Measurements from ENCODE around the gene TSPAN5.

DNA sequence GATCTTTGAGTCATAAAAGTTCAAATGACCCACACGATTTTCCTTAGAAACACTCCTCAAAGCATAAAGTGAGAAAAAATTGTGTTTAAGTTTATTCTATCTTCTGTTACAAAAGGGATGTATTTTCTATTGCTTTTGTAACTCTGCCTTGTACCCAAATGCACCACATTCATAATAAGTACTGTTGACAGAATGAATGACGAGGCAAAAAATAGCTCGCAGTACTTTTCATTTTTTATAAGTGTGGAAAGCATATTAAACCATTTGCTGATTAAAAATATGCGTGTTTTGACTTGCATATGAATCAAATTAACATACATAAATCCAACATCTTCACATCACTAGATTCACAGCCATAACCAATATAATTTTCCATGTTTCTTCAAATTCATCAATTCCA, 11.2 kb upstream of the TSPAN5 start:
- TF ChIP-seq, protein P1, sequence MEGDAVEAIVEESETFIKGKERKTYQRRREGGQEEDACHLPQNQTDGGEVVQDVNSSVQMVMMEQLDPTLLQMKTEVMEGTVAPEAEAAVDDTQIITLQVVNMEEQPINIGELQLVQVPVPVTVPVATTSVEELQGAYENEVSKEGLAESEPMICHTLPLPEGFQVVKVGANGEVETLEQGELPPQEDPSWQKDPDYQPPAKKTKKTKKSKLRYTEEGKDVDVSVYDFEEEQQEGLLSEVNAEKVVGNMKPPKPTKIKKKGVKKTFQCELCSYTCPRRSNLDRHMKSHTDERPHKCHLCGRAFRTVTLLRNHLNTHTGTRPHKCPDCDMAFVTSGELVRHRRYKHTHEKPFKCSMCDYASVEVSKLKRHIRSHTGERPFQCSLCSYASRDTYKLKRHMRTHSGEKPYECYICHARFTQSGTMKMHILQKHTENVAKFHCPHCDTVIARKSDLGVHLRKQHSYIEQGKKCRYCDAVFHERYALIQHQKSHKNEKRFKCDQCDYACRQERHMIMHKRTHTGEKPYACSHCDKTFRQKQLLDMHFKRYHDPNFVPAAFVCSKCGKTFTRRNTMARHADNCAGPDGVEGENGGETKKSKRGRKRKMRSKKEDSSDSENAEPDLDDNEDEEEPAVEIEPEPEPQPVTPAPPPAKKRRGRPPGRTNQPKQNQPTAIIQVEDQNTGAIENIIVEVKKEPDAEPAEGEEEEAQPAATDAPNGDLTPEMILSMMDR (IDR thresholded peaks at IDR 0.05), result no peak
- TF ChIP-seq POLR2A (IDR thresholded peaks at IDR 0.05), result no peak
